ENCODE results near the gene SHISA7. TPM values are rescaled to one million over a fixed set of nuclear protein-coding genes. Genes with fewer than 3 reads are reported as not detected.

The SHISA7 gene
- total RNA-seq, 1 donor from 2014 or later, result 0.10 TPM

GRCh38 chr19:55447421-55448174 is 4.5 kb upstream of the SHISA7 start:
- no peaks in the 10 kb centered on the region for H3K9me3 Mint-ChIP-seq (ENCODE audit: low read depth)
- H3K27ac Mint-ChIP-seq, result no peak overlapping the region
- H3K36me3 Mint-ChIP-seq (ENCODE audit: insufficient read depth), result no peaks in the 10 kb centered on the region
- peaks cover 2% of the 10 kb centered on the region for H3K4me1 Mint-ChIP-seq (ENCODE audit: low read depth)
- no peak for DNase-seq (ENCODE audit: low spot score, unreplicated experiment)
- no peak for TF ChIP-seq CTCF (IDR thresholded peaks at IDR 0.05; ENCODE audit: unreplicated experiment)
- no peak overlapping the region for H3K4me3 Mint-ChIP-seq (ENCODE audit: low read depth)
- peaks cover 52% of the 10 kb centered on the region for H3K27me3 Mint-ChIP-seq

- TF ChIP-seq CTCF (IDR thresholded peaks at IDR 0.05; ENCODE audit: unreplicated experiment), result no peak
- Mint-ChIP-seq H3K27ac (no peak overlapping the region), H3K27me3 (peaks cover 56% of the 10 kb centered on the region), H3K4me3 (ENCODE audit: low read depth) (no peak overlapping the region), H3K36me3 (ENCODE audit: insufficient read depth) (no peaks in the 10 kb centered on the region), H3K4me1 (ENCODE audit: low read depth) (no peaks in the 10 kb centered on the region), H3K9me3 (ENCODE audit: low read depth) (no peaks in the 10 kb centered on the region)
- no peak for DNase-seq (ENCODE audit: low spot score, unreplicated experiment)
These were observed 3.0 kb upstream of the SHISA7 start for GRCh38 chr19:55446060-55446459.

- H3K4me3 Mint-ChIP-seq (ENCODE audit: low read depth), result no peak overlapping the region
- H3K36me3 Mint-ChIP-seq (ENCODE audit: insufficient read depth), result no peaks in the 10 kb centered on the region
- peaks cover 60% of the 10 kb centered on the region for H3K27me3 Mint-ChIP-seq
- no peak for TF ChIP-seq CTCF (IDR thresholded peaks at IDR 0.05; ENCODE audit: unreplicated experiment)
- H3K9me3 Mint-ChIP-seq (ENCODE audit: low read depth), result no peaks in the 10 kb centered on the region
- H3K27ac Mint-ChIP-seq, result no peak overlapping the region
- DNase-seq (ENCODE audit: low spot score, unreplicated experiment), result no peak
- no peaks in the 10 kb centered on the region for H3K4me1 Mint-ChIP-seq (ENCODE audit: low read depth)
These were observed 1.5 kb upstream of the SHISA7 start for GRCh38 chr19:55444646-55445045.

GRCh38 chr19:55443824-55444480 is 852 bp upstream of the SHISA7 start:
- Mint-ChIP-seq H3K4me1 (ENCODE audit: low read depth) (no peaks in the 10 kb centered on the region), H3K36me3 (ENCODE audit: insufficient read depth) (no peaks in the 10 kb centered on the region), H3K9me3 (ENCODE audit: low read depth) (no peaks in the 10 kb centered on the region), H3K27me3 (peaks cover 67% of the 10 kb centered on the region), H3K4me3 (ENCODE audit: low read depth) (no peak overlapping the region), H3K27ac (no peak overlapping the region)
- no peak for DNase-seq (ENCODE audit: low spot score, unreplicated experiment)
- TF ChIP-seq CTCF (IDR thresholded peaks at IDR 0.05; ENCODE audit: unreplicated experiment), result no peak

GRCh38 chr19:55442372-55442961 is 633 bp downstream of the SHISA7 start:
- H3K27me3 Mint-ChIP-seq, result peaks cover 76% of the 10 kb centered on the region
- H3K9me3 Mint-ChIP-seq (ENCODE audit: low read depth), result no peaks in the 10 kb centered on the region
- H3K36me3 Mint-ChIP-seq (ENCODE audit: insufficient read depth), result no peaks in the 10 kb centered on the region
- no peak for DNase-seq (ENCODE audit: low spot score, unreplicated experiment)
- no peak overlapping the region for H3K27ac Mint-ChIP-seq
- no peak for TF ChIP-seq CTCF (IDR thresholded peaks at IDR 0.05; ENCODE audit: unreplicated experiment)
- no peak overlapping the region for H3K4me3 Mint-ChIP-seq (ENCODE audit: low read depth)
- no peaks in the 10 kb centered on the region for H3K4me1 Mint-ChIP-seq (ENCODE audit: low read depth)
